Measurements from ENCODE around the gene LMNA.

DNA sequence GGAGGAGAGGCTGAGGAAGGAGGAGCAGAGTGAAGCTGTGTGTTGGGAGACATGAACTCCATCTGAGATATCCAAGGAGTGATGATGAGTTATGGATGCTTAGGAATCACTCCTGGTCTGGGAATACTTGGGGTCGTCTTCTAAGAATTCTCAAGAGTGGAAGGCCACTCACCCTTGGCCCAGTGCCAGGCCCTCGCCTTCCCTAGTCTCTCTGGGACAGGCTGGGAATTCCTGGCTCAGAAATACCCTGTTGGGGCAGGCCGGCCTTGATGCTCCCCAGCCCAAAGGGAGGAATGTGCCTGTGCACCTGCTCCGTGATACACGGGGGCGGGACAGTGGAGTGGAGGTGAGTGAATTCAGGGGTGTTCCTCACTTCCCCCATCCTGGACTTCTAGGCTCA, 12.6 kb upstream of the LMNA start:
- TF ChIP-seq CTCF (IDR thresholded peaks at IDR 0.05) (no peak), POLR2A (IDR thresholded peaks at IDR 0.05) (no peak)
